Fibroblast of mammary gland (primary cell): Measurements from ENCODE around the gene SPHK2.

Source experiments
- DNase-seq: peaks from one replicate; pipeline ENCODE4 v3.0.0-alpha.2; 2010; ENCODE audit warnings: low read depth
- H3K4me3 ChIP-seq: 2 replicates; pipeline ENCODE4 v1.5.1; 2011; ENCODE audit warnings: low read depth, mild to moderate bottlenecking, low read length, moderate library complexity; ENCODE audit not compliant: control insufficient read depth
- CTCF ChIP-seq: conservative IDR thresholded peaks from 2 replicates; pipeline ENCODE4 v1.5.1; 2011; ENCODE audit warnings: low read depth, low read length, inconsistent platforms; ENCODE audit not compliant: control insufficient read depth, insufficient read depth

Gene SPHK2

GRCh38 chr19:48638831-48639381, 19.6 kb downstream of the SPHK2 start:
- no peak overlapping the region for H3K4me3 ChIP-seq
- DNase-seq: no peak
- no peak for TF ChIP-seq CTCF

GRCh38 chr19:48639483-48640375, 20.4 kb downstream of the SPHK2 start:
- H3K4me3 ChIP-seq: no peak overlapping the region
- DNase-seq: no peak
- TF ChIP-seq CTCF: no peak

- no peak overlapping the region for H3K4me3 ChIP-seq
- no peak for DNase-seq
- TF ChIP-seq CTCF: no peak
Measured at GRCh38 chr19:48641850-48642249, 22.5 kb downstream of the SPHK2 start.

- H3K4me3 ChIP-seq: no peak overlapping the region
- no peak for TF ChIP-seq CTCF
- DNase-seq: no peak
Measured at GRCh38 chr19:48642862-48643261, 23.6 kb downstream of the SPHK2 start.

- DNase-seq: no peak
- H3K4me3 ChIP-seq: no peak overlapping the region
- TF ChIP-seq CTCF: no peak
Measured at GRCh38 chr19:48644355-48644754, 25.0 kb downstream of the SPHK2 start.

GRCh38 chr19:48644839-48645619, 25.7 kb downstream of the SPHK2 start:
- H3K4me3 ChIP-seq: peak overlapping the region; percentile 2
- no peak for TF ChIP-seq CTCF
- DNase-seq: peak; percentile 71
